HCT116 (cell line): ENCODE results near the gene HYAL2. TPM values are rescaled to one million over a fixed set of nuclear protein-coding genes. Genes with fewer than 3 reads are reported as not detected.

Source experiments
- ATAC-seq: fragments of 200-7000 bp; cut with Tn5 transposase; 2 replicates; pipeline ENCODE4 v1.9.1; 2020; ENCODE audit warnings: mild to moderate bottlenecking, moderate library complexity
- BruUV-seq: library from RNA; stranded (reverse); fragments of 400-500 nt; replicated peaks from 2 replicates; lab custom pipeline; 2021; lab: Mats Ljungman, UMichigan
- CTCF ChIA-PET: fragments of 300-600 bp; sonication (Branson Sonifier 250); formaldehyde crosslinking; loops from one replicate; lab custom pipeline; 2021; ENCODE audit warnings: antibody characterized with exemption; lab: Charles Lee
- POLR2A ChIA-PET: fragments of 300-600, 350-600 bp; sonication (Branson Sonifier 250); formaldehyde crosslinking; loops from one replicate; lab custom pipeline; 2021; ENCODE audit warnings: antibody characterized with exemption; lab: Charles Lee
- RAD21 ChIA-PET, 2 experiments: fragments of 300-600 bp; sonication (Branson Sonifier 250); formaldehyde crosslinking; loops; one replicate each; lab custom pipeline; 2023; ENCODE audit warnings: low total read pairs in 2 of 2; ENCODE audit not compliant: uncharacterized antibody in 2 of 2, unreplicated experiment in 2 of 2, low non-redundant PET in 1 of 2; lab: Charles Lee
- DNase-seq: peaks from one replicate; pipeline ENCODE4 v3.0.0-alpha.2; 2010; ENCODE audit warnings: low read depth, low spot score
- H2AFZ ChIP-seq: fragments of 200-600 bp; shearing (Covaris generic), sonication (generic); 2 replicates; pipeline ENCODE4 v1.6.1; 2017; ENCODE audit warnings: low read depth, mixed run types, mixed read lengths, antibody characterized with exemption, low read length; ENCODE audit not compliant: poor library complexity, severe bottlenecking
- H3K27ac ChIP-seq: 2 replicates; pipeline ENCODE4 v1.5.1; 2012; ENCODE audit warnings: low read depth, low read length
- H3K27me3 ChIP-seq: fragments of 200-600 bp; sonication (generic); 2 replicates; pipeline ENCODE4 v1.6.1; 2016; ENCODE audit warnings: mixed run types, low read length, mixed read lengths; ENCODE audit not compliant: insufficient read depth
- H3K36me3 ChIP-seq, 2 experiments: fragments of 200-500 bp in 1 of 2; fragments of 200-600 bp in 1 of 2; sonication (Bioruptor generic) in 1 of 2; sonication (generic) in 1 of 2; 2 replicates each; pipeline versions ENCODE4 v1.5.1 to v1.6.1; 2014 to 2016; ENCODE audit warnings: low read length in 2 of 2, inconsistent platforms in 1 of 2, mixed read lengths in 1 of 2, mixed run types in 1 of 2; ENCODE audit not compliant: insufficient read depth in 2 of 2, control insufficient read depth in 1 of 2
- H3K4me1 ChIP-seq, 2 experiments: fragments of 200-600 bp in 1 of 2; sonication (generic) in 1 of 2; 2 replicates each; pipeline versions ENCODE4 v1.5.1 to v1.6.1; 2012 to 2017; ENCODE audit warnings: low read length in 2 of 2, inconsistent platforms in 1 of 2, mild to moderate bottlenecking in 1 of 2, mixed read lengths in 1 of 2, mixed run types in 1 of 2, moderate library complexity in 1 of 2; ENCODE audit not compliant: insufficient read depth in 2 of 2, control insufficient read depth in 1 of 2
- H3K4me2 ChIP-seq: fragments of 200-600 bp; sonication (generic); 2 replicates; pipeline ENCODE4 v1.6.1; 2017; ENCODE audit warnings: mixed run types, low read length, mixed read lengths
- H3K4me3 ChIP-seq, 2 experiments: fragments of 200-600 bp in 1 of 2; sonication (generic) in 1 of 2; replicated peaks in 1 of 2; 2 replicates each; pipeline ENCODE4 v1.5.1; 2011 to 2016; ENCODE audit warnings: low read length in 2 of 2, control low read depth in 1 of 2, low read depth in 1 of 2, mild to moderate bottlenecking in 1 of 2, mixed read lengths in 1 of 2, mixed run types in 1 of 2
- H3K79me2 ChIP-seq: fragments of 200-600 bp; sonication (generic); 2 replicates; pipeline ENCODE4 v1.6.1; 2017; ENCODE audit warnings: mild to moderate bottlenecking, mixed run types, low read length, moderate library complexity, mixed read lengths; ENCODE audit not compliant: insufficient read depth
- H3K9ac ChIP-seq: fragments of 200-600 bp; sonication (generic); 2 replicates; pipeline ENCODE4 v1.6.1; 2016; ENCODE audit warnings: low read length, mixed read lengths
- H3K9me2 ChIP-seq: fragments of 200-600 bp; sonication (generic), shearing (Covaris generic); 2 replicates; pipeline ENCODE4 v1.6.1; 2017; ENCODE audit warnings: mixed run types, mild to moderate bottlenecking, moderate library complexity; ENCODE audit not compliant: insufficient read depth
- H3K9me3 ChIP-seq, 2 experiments: fragments of 200-500 bp in 1 of 2; fragments of 200-600 bp in 1 of 2; sonication (Bioruptor generic) in 1 of 2; sonication (generic) in 1 of 2; 2 replicates each; pipeline ENCODE4 v1.6.1; 2014 to 2017; ENCODE audit warnings: low read length in 2 of 2, mixed read lengths in 2 of 2, inconsistent platforms in 1 of 2, low read depth in 1 of 2, mild to moderate bottlenecking in 1 of 2, mixed run types in 1 of 2, moderate library complexity in 1 of 2; ENCODE audit not compliant: control insufficient read depth in 1 of 2, insufficient read depth in 1 of 2
- H4K20me1 ChIP-seq: fragments of 200-600 bp; sonication (generic), shearing (Covaris generic); 2 replicates; pipeline ENCODE4 v1.6.1; 2017; ENCODE audit warnings: mixed run types, mild to moderate bottlenecking, moderate library complexity; ENCODE audit not compliant: insufficient read depth
- EZH2phosphoT487 ChIP-seq: fragments of 200-600 bp; IDR thresholded peaks from 2 replicates; pipeline ENCODE4 v1.6.1; 2018; ENCODE audit warnings: antibody characterized with exemption, borderline replicate concordance
- FOSL1 ChIP-seq: IDR thresholded peaks from 2 replicates; pipeline ENCODE4 v1.6.1; 2012; ENCODE audit warnings: low read depth
- POLR2AphosphoS5 ChIP-seq: IDR thresholded peaks from 2 replicates; pipeline ENCODE4 v1.6.1; 2011; ENCODE audit warnings: mild to moderate bottlenecking, low read depth, low read length, moderate library complexity
- RAD21 ChIP-seq: IDR thresholded peaks from 2 replicates; pipeline ENCODE4 v1.6.1; 2012; ENCODE audit warnings: low read depth, mild to moderate bottlenecking
- REST ChIP-seq: IDR thresholded peaks from 2 replicates; pipeline ENCODE4 v1.6.1; 2012; ENCODE audit warnings: low read depth
- SP1 ChIP-seq: IDR thresholded peaks from 2 replicates; pipeline ENCODE4 v1.6.1; 2012; ENCODE audit warnings: low read depth
- ZBTB33 ChIP-seq: IDR thresholded peaks from 2 replicates; pipeline ENCODE4 v1.6.1; 2011; ENCODE audit warnings: mild to moderate bottlenecking, low read length, moderate library complexity; ENCODE audit not compliant: insufficient replicate concordance; ENCODE audit errors: extremely low read depth
- intact Hi-C: fragments of 100-400 bp; cut with micrococcal nuclease; formaldehyde crosslinking; loops from 2 replicates; pipeline ENCODE4 v1.10.0; 2022
- total RNA-seq: library from RNA; stranded (reverse); gene quantifications from one replicate; pipeline ENCODE4 v1.2.1, GENCODE V29; 2021; ENCODE audit not compliant: unreplicated experiment

The HYAL2 gene
- total RNA-seq, 1 experiment from 2014 or later: 42.2 TPM

- ATAC-seq (no peak), DNase-seq (no peak)
- intact Hi-C loops: no loop called here
- TF ChIP-seq FOSL1: no peak
- TF ChIP-seq RAD21: no peak
- TF ChIP-seq REST: no peak
- TF ChIP-seq ZBTB33: no peak
- no peak for TF ChIP-seq EZH2phosphoT487
- TF ChIP-seq POLR2AphosphoS5: no peak
- TF ChIP-seq SP1: no peak
- no peaks in the 10 kb centered on the region for H3K9me2 ChIP-seq
- peak overlapping the region; percentile 85 for H3K4me2 ChIP-seq
- H3K27me3 ChIP-seq: no peaks in the 10 kb centered on the region
- H3K4me1 ChIP-seq: peaks cover 11 to 24% of the 10 kb centered on the region in 2 experiments
- peaks cover 18 to 26% of the 10 kb centered on the region in 2 experiments for H3K36me3 ChIP-seq
- BruUV-seq: no TSS peak
- H3K9me3 ChIP-seq: no peaks in the 10 kb centered on the region
- peak overlapping the region; percentile 99 for H3K9ac ChIP-seq
- CTCF ChIA-PET: interaction anchor here (1.8 to 1.9 kb wide), 2 partner anchors 31 to 47 kb away, joined by 6 to 8 read pairs; no protein-coding TSS in a partner anchor
- no peak overlapping the region for H2AFZ ChIP-seq
- RAD21 ChIA-PET: no interaction called here
- peaks cover 39% of the 10 kb centered on the region for H3K79me2 ChIP-seq
- H3K4me3 ChIP-seq: peak overlapping the region; percentile 98 to 99
- H4K20me1 ChIP-seq: no peaks in the 10 kb centered on the region
- peak overlapping the region; percentile 65 for H3K27ac ChIP-seq
- POLR2A ChIA-PET: interaction anchor here (1.2 to 1.8 kb wide), 4 partner anchors 10 to 58 kb away, joined by 3 to 7 read pairs (median 4); partner anchors contain the start of genes GNAI2, HYAL1 and LSMEM2
Observed at GRCh38 chr3:50293079-50293801, 29.3 kb downstream of the HYAL2 start.
